NCI-H345 (cell line): ENCODE measurements around the gene RAB40C.

ENCODE experiments used
- DNase-seq: peaks from one replicate; lab custom pipeline; 2025; lab: John Stamatoyannopoulos, UW

Gene RAB40C

GRCh38 chr16:575354-576196, 14.3 kb upstream of the RAB40C start:
- DNase-seq = no peak

- no peak for DNase-seq
Measured at GRCh38 chr16:576197-576822, 13.6 kb upstream of the RAB40C start.

DNA sequence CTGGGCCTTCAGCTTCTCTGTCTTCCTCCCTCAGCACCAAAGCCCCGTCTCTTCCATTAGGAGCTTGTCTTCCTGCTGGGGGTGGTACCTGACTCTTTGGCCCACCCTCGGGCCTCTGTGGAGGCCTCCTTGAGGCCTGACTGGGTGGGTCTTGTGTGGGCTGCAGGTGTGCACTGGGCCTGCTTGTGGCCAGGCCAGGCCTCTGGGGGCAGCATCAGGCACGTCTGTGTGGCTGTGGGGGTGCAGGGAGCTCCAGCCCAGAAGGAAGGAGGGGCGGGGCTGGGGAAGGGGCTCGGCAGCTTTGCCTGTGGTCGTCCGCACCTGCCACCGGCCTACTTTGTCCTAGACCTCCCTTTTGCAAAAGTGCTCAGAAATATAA, 13.1 kb upstream of the RAB40C start:
- DNase-seq = no peak

DNA sequence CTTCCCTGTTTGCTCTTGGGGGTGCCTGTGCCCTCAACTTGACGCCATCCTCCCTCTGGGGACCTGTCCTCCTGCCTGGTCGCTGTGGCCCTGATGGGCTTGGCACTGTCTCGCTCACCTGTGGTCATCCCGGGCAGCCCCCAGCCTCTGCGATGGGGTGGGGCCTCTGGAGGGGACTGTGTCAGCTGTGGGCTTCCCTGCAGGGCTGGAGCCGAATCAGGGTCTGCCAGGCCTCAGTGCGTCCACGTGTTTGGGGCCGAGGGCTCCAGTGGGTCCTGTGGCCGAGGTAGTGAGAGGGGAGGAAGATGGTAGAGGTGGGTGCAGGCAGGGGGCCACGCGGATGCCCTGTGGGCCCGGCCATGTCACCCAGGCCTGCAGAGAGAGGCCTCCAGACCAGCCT, 12.1 kb upstream of the RAB40C start:
- no peak for DNase-seq

- DNase-seq = no peak
Measured at GRCh38 chr16:578232-578869, 11.5 kb upstream of the RAB40C start.

DNA sequence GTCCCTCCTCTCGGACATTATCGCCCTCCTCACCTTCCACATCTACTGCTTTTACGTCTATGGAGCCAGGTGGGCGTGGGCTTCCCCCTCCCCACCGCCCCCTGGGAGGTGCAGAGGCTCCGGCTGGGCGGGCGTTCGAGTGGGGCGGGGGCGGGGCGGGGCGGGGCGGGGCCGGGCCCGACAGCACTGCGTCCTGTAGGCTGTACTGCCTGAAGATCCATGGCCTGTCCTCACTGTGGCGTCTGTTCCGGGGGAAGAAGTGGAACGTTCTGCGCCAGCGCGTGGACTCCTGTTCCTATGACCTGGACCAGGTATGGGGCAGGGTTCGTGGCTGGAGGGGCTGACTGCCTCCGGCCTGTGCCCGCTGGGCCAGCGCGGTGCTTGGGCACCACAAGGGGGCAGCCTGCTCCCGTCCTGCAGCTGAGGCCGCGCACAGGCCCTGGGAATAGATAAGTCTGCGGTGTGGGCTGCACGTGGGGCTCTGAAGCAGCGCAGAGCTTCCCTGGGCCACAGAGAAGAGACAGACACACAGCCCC, 10.9 kb upstream of the RAB40C start:
- DNase-seq = peak; percentile 21

DNA sequence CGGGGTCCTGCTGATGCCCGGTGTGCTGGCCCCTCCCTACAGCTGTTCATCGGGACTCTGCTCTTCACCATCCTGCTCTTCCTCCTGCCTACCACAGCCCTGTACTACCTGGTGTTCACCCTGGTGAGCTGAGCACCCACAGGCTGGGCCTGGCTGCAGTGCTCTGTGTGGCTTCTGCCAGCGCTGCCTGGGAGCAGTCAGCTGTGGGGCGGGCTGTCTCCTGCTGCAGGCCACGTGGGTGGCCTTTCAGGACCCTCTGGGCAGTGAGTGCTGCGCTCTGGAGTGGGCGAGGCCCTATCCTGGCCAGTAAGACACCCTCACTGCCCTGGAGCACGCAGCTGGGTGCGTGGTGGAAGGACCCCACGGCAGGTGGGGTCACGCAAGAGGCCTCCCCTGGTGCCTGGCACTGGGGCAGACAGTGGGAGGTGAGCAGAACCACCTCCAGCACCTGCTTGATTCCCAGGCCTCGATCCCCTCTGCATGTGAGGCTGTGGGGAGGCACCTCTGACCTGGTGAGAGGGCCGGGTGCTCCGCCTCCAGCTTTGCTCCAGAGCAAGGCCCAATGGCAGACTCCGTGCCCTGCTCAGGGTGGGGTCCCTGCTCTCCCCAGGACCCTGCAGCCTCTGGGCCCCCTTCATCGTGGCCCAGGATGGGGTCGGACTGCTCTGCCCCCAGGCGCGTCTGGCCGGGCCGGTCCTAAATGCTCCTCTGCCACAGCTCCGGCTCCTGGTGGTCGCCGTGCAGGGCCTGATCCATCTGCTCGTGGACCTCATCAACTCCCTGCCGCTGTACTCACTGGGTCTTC, 9.5 kb upstream of the RAB40C start:
- DNase-seq = no peak

- DNase-seq = no peak
Measured at GRCh38 chr16:580946-581498, 8.8 kb upstream of the RAB40C start.

DNA sequence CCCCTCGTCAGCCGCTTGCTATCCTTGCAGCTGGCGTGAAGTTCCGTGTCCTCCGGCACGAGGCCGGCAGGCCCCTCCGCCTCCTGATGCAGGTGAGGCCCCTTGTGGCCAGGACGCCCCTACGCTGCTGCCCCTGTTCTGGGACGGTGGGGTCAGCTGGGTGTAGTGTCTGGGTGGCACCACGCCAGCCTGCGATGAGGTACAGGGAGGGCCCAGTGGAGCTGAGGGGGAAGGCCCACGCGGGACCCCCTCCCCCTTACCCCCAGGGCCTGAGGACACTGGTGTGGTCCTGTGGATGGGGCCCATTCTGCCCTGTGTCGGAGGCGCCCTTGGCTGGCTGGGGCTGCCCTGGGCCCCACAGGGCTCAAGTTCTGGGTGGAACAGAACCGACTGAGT, 7.7 kb upstream of the RAB40C start:
- DNase-seq = no peak

- no peak for DNase-seq
Measured at GRCh38 chr16:582614-583331, 7.1 kb upstream of the RAB40C start.

DNA sequence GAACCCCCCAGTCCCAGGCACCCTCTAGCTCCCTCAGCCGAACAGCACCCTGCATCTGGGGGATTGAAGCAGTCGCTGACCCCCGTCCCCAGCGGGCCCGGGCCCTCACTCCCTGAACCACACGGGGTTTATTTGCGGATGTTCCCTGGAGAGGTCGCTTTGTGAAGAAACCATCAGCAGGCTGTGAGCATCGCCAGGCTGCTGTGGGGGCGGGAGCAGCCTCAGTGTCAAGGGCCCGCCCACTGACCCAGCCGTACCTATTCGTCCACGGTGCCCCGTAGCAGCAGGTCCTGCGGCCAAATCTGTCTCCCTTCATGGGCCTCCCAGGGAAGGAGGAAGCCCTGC, 6.4 kb upstream of the RAB40C start:
- no peak for DNase-seq

GRCh38 chr16:583815-584591, 5.9 kb upstream of the RAB40C start:
- no peak for DNase-seq

DNA sequence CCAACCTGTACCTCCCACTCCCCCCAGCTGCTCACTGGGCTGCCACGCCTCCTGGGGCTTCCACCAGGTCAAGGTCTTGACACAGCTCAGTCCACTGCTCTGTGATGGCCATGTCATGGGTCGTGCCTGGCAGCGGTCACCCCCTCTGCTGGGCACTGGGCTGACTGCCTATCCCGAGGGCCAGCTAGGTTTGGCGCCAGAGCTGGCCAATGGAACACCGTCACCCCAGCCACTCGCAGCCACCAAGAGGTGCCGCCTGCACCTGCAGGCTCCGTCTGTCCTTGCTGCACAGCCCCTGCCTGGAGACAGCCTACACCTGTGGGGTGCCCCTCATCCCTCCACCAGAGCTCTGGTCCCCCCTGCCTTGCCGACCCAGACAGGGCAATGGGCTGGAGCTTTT, 4.5 kb upstream of the RAB40C start:
- DNase-seq = peak; percentile 18

DNA sequence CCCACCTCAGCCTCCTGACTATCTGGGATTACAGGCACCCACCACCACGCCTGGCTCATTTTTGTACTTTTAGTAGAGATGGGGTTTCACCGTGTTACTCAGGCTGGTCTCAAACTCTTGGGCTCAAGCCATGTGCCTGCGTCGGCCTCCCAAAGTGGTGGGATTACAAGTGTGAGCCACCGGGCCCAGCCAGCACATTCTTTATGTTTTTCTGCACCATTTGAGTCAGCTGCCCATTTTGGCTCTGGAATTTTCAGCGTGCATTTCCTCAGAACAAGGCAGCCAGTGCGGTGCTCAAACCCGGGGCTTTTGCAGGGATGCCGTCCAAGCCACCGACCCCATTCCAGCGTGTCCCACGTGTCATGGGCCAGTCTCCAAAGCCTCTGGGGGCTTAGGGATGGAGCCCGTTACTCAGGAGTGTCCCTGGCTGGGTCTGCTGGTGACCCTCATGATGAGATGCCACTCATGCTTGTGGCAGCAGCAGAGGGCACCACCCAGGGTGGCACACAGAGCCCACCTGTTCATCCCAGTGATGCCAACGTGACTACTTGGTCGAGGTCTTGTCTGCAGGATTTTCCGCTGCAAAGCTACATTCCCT, 3.7 kb upstream of the RAB40C start:
- DNase-seq = no peak

DNA sequence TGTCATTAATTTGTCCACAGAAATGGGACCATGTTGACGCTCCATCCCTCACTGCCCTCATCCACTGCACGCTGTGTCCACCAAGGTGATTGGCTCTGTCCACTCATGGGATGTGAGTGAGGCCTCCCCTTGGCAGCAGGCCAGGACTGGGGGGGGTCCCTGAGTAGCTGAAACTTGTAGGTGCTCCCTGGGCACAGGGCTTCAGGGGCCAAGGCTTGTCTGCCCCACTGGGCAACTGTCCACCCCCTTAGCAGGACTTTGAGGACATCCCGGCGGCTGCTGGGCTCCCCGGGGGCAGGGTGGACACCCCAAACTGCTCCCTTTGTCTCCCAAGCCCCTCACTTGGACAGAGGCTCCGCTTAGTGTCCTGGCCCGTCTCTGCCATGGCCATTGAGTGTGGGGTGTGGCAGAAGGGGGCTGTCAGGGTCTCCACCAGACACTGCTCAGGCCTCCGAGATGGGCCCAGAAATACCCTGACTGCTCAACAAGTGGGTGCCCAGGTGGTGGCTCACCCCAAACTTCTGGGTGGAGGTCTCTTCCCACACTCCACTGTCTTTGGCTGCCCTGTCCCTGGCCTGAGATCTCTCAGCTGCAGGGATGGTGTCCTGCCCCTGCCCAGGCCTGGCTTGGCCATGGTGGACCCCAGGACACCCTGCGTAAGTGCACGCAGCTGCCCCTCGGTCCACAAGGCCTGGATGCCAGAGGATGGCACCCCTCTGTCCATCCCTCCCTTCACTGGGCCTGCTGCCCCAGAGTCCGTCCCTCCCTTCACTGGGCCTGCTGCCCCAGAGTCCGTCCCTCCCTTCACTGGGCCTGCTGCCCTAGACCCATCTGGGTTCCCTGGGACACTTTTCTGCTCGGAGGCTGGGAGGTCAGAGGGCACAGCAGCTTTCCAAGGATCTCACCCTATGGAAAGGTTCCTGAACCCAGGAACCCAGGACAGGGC, 2.9 kb upstream of the RAB40C start:
- DNase-seq = no peak

GRCh38 chr16:588639-588888, 1.3 kb upstream of the RAB40C start:
- peak; percentile 32 for DNase-seq

- DNase-seq = peak; percentile 94
Measured at GRCh38 chr16:588889-589657, 793 bp upstream of the RAB40C start.

DNA sequence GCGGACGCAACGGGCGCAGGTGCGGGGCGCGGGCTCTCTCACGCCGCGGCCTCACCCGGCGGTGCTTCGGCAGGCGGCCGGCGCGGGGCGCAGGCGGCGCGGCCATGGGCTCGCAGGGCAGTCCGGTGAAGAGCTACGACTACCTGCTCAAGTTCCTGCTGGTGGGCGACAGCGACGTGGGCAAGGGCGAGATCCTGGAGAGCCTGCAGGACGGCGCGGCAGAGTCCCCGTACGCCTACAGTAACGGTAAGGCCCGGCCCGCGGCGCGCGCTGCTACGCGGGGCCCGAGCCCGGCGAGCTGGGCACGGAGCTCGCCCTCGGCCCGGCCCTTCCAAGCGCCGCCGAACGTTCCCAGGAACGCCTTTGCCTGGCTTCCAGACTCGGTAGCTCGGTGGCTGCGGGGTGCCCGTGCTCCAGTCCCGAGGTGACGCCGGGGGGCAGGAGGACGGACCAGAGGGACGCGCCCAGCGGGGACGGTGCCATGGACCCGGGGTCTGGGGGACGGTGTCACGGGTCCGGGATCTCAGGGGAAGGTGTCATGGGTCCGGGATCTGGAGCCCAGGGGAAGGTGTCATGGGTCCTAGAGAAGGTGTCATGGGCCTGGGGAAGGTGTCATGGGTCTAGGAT, 435 bp downstream of the RAB40C start:
- no peak for DNase-seq
